Lung (tissue), 12 donors: Measurements from ENCODE around the gene RALBP1. TPM values are rescaled to one million over a fixed set of nuclear protein-coding genes. Genes with fewer than 3 reads are reported as not detected.
A peak's percentile ranks its signal among the peaks of the same experiment; 100 is the strongest.

Source experiments
- ATAC-seq: fragments of 200-7000 bp; cut with Tn5 transposase; one replicate; pipeline ENCODE4 v1.9.1; 2020; ENCODE audit warnings: moderate number of reproducible peaks; ENCODE audit not compliant: insufficient read depth, low FRiP score
- DNase-seq, 3 donors: peaks; one replicate each; pipeline ENCODE4 v3.0.0-alpha.2; 2013 to 2017
- H3K27ac ChIP-seq, 2 donors: one replicate each; pipeline ENCODE4 v1.5.1; 2013; ENCODE audit warnings: mild to moderate bottlenecking in 2 of 2, moderate library complexity in 2 of 2, control low read depth in 1 of 2, inconsistent platforms in 1 of 2, low read depth in 1 of 2, low read length in 1 of 2
- H3K27me3 ChIP-seq, 3 donors: one replicate each; pipeline ENCODE4 v1.5.1; 2013; ENCODE audit warnings: low read length in 2 of 3; ENCODE audit not compliant: control insufficient read depth in 3 of 3, insufficient read depth in 3 of 3
- H3K36me3 ChIP-seq, 4 donors: one replicate each; pipeline ENCODE4 v1.5.1; 2013; ENCODE audit warnings: low read length in 4 of 4, mild to moderate bottlenecking in 1 of 4, moderate library complexity in 1 of 4; ENCODE audit not compliant: control insufficient read depth in 4 of 4, insufficient read depth in 4 of 4
- H3K4me1 ChIP-seq, 5 donors: one replicate each; pipeline ENCODE4 v1.5.1; 2013; ENCODE audit warnings: low read length in 5 of 5, mild to moderate bottlenecking in 2 of 5, moderate library complexity in 1 of 5; ENCODE audit not compliant: control insufficient read depth in 5 of 5, insufficient read depth in 5 of 5
- H3K4me3 ChIP-seq: one replicate; pipeline ENCODE4 v1.5.1; 2013; ENCODE audit warnings: mild to moderate bottlenecking, control low read depth, moderate library complexity
- H3K9ac ChIP-seq, 2 donors: one replicate each; pipeline ENCODE4 v1.5.1; 2013; ENCODE audit warnings: low read length in 2 of 2, control low read depth in 1 of 2; ENCODE audit not compliant: insufficient read depth in 1 of 2
- H3K9me3 ChIP-seq, 4 donors: one replicate each; pipeline ENCODE4 v1.5.1; 2013; ENCODE audit warnings: low read length in 3 of 4, mild to moderate bottlenecking in 1 of 4, moderate library complexity in 1 of 4; ENCODE audit not compliant: control insufficient read depth in 4 of 4, insufficient read depth in 3 of 4
- WGBS, 2 donors: extraction: QIAGEN DNeasy Blood & Tissue Kit; methylation state at CpG; one replicate each; pipeline ENCODE4 v1.1.7; 2013; 5-methylcytosine and 5-hydroxymethylcytosine counted together
- polyA plus RNA-seq, 2 donors: library from polyadenylated mRNA; stranded (reverse); fragments of 200-250 nt; gene quantifications; one replicate each; pipeline ENCODE4 v1.2.1, GENCODE V29; 2013
- total RNA-seq, 2 donors: library from RNA; depleted of rRNA in 1 of 2; stranded (reverse); fragments of >200 nt in 1 of 2; gene quantifications; one replicate each; pipeline ENCODE4 v1.2.1, GENCODE V29; 2014 to 2021
- TF ChIP-seq, protein P1 (sequence below): IDR thresholded peaks from 2 replicates; pipeline ENCODE4 v1.5.1; 2012; ENCODE audit warnings: mild to moderate bottlenecking; ENCODE audit errors: control extremely low read depth, extremely low read depth
- donor health status: control.
- donor health status: control.
- donor health status: Bipolar disorder and iron deficiency.
- donor health status: healthy.
- donor health status: DM: yes; HTN: yes; CAD: no.

RALBP1 gene
- total and polyA plus RNA-seq, 4 donors: 19.8 to 58.2 (median 33.5) TPM

DNA sequence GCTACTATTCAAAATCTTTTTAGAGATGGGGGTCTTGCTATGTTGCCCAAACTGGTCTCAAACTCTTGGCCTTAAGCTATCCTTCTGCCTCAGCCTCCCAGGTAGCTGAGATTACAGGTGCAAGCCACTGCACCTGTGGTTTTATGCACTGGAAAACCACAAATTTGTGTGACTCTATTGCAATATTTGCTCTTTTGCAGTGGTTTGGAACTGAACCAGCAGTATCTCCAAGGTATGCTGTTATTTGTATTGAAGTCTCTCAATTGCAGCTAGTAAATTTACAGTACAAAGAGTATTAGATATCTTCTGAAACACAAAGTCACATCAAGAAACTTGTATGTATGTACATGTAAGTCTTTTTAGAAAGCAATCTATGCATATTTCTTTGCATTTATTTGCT is 92.9 kb downstream of the RALBP1 start:
- ATAC-seq: no peak

DNA sequence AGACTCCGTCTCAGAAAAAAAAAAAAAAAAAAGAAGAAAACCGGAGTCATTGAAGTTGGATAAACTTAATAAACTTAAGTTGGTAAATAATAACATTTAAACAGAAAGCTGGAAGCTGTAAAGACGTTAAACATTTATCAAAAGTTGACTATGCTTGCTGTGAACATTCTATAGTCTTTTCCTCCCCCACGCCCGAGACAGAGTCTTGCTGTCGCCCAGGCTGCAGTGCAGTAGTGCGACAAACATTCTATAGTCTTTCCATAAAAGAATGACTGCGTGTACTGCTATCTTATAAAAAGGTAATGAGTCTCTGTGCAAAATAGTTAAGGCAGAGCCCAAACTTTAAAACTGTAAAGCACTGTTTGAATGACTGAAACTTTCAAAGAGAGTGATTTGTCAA is 93.9 kb downstream of the RALBP1 start:
- TF ChIP-seq, protein P1, sequence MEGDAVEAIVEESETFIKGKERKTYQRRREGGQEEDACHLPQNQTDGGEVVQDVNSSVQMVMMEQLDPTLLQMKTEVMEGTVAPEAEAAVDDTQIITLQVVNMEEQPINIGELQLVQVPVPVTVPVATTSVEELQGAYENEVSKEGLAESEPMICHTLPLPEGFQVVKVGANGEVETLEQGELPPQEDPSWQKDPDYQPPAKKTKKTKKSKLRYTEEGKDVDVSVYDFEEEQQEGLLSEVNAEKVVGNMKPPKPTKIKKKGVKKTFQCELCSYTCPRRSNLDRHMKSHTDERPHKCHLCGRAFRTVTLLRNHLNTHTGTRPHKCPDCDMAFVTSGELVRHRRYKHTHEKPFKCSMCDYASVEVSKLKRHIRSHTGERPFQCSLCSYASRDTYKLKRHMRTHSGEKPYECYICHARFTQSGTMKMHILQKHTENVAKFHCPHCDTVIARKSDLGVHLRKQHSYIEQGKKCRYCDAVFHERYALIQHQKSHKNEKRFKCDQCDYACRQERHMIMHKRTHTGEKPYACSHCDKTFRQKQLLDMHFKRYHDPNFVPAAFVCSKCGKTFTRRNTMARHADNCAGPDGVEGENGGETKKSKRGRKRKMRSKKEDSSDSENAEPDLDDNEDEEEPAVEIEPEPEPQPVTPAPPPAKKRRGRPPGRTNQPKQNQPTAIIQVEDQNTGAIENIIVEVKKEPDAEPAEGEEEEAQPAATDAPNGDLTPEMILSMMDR: no peak
- no peak for DNase-seq
- no peaks in the 10 kb centered on the region for H3K27me3 ChIP-seq
- no peak overlapping the region for H3K9ac ChIP-seq
- H3K9me3 ChIP-seq: no peaks in the 10 kb centered on the region
- H3K4me3 ChIP-seq: no peak overlapping the region
- peaks cover 14 to 28% (median 25%) of the 10 kb centered on the region in 4 donors for H3K36me3 ChIP-seq
- H3K27ac ChIP-seq: no peak overlapping the region
- ATAC-seq: no peak
- 88 to 96% methylated on average over 8 of the region's 8 CpGs for whole genome bisulfite sequencing, 2 donors
- H3K4me1 ChIP-seq: peaks cover 0 to 5% (median 0%) of the 10 kb centered on the region in 5 donors

More for the DNA sequence above, 92.9 kb downstream of the RALBP1 start:
- Histone ChIP-seq H3K9me3 (no peaks in the 10 kb centered on the region), H3K4me3 (no peak overlapping the region), H3K36me3 (peaks cover 16 to 35% (median 25%) of the 10 kb centered on the region in 4 donors), H3K9ac (no peak overlapping the region), H3K27me3 (no peaks in the 10 kb centered on the region), H3K27ac (no peak overlapping the region), H3K4me1 (peaks cover 0 to 5% (median 0%) of the 10 kb centered on the region in 5 donors)
- no peak for DNase-seq
- TF ChIP-seq, protein P1: no peak

DNA sequence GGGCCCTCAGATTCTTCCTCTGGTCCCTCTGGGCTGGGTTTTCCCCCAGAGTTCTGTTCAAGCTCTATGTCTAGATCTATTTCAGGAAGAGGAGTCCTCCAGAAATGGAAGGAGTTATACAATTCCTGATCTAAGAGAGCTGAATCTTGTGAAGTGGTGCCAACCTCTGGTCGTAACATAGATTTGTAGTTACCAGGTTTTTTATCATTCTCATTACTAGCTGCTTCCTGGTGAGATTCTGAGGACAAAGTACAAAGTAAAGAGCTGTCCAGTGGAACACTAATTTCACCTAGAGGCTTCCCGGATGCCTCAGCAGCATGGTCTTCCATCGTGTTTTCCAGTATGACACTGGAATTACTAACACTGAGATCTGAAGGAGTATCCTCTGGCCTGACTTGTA is 94.9 kb downstream of the RALBP1 start:
- Histone ChIP-seq H3K9ac (no peak overlapping the region), H3K36me3 (peaks cover 14 to 32% (median 26%) of the 10 kb centered on the region in 4 donors), H3K4me3 (no peak overlapping the region), H3K9me3 (no peaks in the 10 kb centered on the region), H3K4me1 (peaks cover 0 to 7% (median 0%) of the 10 kb centered on the region in 5 donors), H3K27ac (no peak overlapping the region), H3K27me3 (no peaks in the 10 kb centered on the region)
- ATAC-seq (no peak), DNase-seq (no peak)
- 91 to 92% methylated on average over 3 of the region's 3 CpGs for WGBS, 2 donors
- TF ChIP-seq, protein P1: no peak

DNA sequence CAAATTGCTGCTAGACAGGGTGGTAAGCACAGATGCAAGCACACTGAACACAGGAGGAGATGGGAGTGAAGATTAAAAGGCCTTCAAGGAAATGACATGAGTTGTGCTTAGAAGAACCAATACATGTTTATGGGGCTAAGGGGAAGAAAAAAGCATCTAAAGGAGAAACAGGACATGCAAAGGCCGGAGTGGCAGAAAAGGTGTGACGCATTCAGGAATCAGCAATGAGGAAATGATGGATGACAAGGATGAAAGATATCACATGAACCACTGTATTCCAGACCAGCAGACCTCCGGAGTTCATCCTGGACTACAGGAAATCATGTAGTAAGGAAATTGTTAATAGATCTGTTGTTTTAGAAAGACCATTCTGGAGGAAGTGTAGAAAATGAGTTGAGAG is 96.2 kb downstream of the RALBP1 start:
- Histone ChIP-seq H3K4me3 (no peak overlapping the region), H3K36me3 (peaks cover 14 to 32% (median 24%) of the 10 kb centered on the region in 4 donors), H3K9ac (no peak overlapping the region), H3K27me3 (no peaks in the 10 kb centered on the region), H3K9me3 (no peaks in the 10 kb centered on the region), H3K27ac (no peak overlapping the region), H3K4me1 (peaks cover 0 to 14% (median 5%) of the 10 kb centered on the region in 5 donors)
- 70 to 82% methylated on average over 3 of the region's 3 CpGs for WGBS, 2 donors
- peak in 1 of 3 donors; percentile 29 for DNase-seq
- TF ChIP-seq, protein P1: no peak
- no peak for ATAC-seq
